Measurements from ENCODE around the gene SFXN5.

SFXN5 gene

DNA sequence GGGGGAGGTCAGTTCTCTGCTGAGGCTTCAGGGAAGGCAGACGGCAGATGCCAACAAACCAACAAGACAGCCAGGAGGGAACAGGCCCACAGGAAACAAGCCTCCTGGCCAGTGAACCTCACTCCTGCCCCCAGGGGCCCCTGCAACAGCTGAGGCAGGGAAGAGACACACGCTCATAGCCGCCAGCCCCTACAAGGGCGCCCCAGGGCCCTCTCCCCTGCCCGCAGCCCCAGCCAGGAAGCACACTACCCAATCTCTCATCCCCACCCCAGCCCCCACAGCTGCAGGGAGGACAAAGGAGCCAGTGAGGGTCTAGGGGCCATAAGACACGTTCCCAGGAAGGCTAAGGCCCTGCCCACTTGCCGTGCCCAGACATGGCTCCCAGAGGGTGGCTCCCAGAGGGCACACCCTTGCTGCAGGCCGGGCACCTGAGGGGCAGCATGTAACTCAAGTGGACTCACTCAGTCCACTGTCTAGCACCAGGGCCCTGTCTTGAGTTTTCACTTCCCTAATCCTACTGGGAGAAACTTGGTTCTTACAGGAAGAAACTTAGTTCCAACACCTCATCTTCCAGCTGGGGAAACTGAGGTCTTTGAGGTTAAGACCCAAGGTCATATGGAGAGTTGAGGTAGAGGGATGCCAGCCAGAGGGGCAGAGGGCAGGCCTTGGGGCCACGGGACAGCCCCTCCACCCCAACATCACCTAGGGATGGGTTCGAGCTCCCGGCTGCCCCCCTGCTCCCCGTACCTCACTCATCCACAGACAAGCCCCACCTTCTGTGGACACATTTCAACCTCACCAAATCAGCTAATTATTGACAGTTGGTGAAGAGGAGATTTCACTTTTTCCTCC is 116.9 kb downstream of the SFXN5 start:
- Histone ChIP-seq H3K4me3 (ENCODE audit: low read depth, low read length) (no peak overlapping the region), H3K4me1 (ENCODE audit: control insufficient read depth, insufficient read depth, low read length) (no peaks in the 10 kb centered on the region), H3K9me3 (ENCODE audit: control insufficient read depth, insufficient read depth, low read depth, low read length) (no peaks in the 10 kb centered on the region), H3K36me3 (ENCODE audit: control insufficient read depth in 2 of 2, insufficient read depth in 1 of 2, low read length in 2 of 2) (peaks cover 0 to 2% of the 10 kb centered on the region in 2 experiments; a peak in 1 of 3 replicates), H3K27ac (ENCODE audit: extremely low read depth, low read depth, low read length) (no peak overlapping the region)
- CTCF ChIA-PET: interaction anchor here (0.6 to 1.3 kb wide), 4 partner anchors 20 to 132 kb away, joined by 3 read pairs; no protein-coding TSS in a partner anchor
- POLR2A ChIA-PET: no interaction called here
- no peak for TF ChIP-seq ZNF610 (tag by site-specific recombination; IDR thresholded peaks at IDR 0.05; ENCODE audit: borderline replicate concordance)
- TF ChIP-seq YY2 (tag by site-specific recombination; IDR thresholded peaks at IDR 0.05): no peak
- no peak for TF ChIP-seq ZNF660 (tag by site-specific recombination; IDR thresholded peaks at IDR 0.05)
- TF ChIP-seq GLIS1 (tag by site-specific recombination; IDR thresholded peaks at IDR 0.05): no peak
- no peak for TF ChIP-seq ZNF626 (tag by site-specific recombination; IDR thresholded peaks at IDR 0.05)
- TF ChIP-seq, protein P1, sequence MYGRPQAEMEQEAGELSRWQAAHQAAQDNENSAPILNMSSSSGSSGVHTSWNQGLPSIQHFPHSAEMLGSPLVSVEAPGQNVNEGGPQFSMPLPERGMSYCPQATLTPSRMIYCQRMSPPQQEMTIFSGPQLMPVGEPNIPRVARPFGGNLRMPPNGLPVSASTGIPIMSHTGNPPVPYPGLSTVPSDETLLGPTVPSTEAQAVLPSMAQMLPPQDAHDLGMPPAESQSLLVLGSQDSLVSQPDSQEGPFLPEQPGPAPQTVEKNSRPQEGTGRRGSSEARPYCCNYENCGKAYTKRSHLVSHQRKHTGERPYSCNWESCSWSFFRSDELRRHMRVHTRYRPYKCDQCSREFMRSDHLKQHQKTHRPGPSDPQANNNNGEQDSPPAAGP (tag by site-specific recombination; IDR thresholded peaks at IDR 0.05): no peak
- TF ChIP-seq ZNF394 (tag by site-specific recombination; IDR thresholded peaks at IDR 0.05; ENCODE audit: borderline replicate concordance): no peak
- no peak for TF ChIP-seq ZNF391 (tag by site-specific recombination; IDR thresholded peaks at IDR 0.05; ENCODE audit: borderline replicate concordance, low read depth)
- TF ChIP-seq ZNF791 (tag by site-specific recombination; IDR thresholded peaks at IDR 0.05): no peak
- no peak for TF ChIP-seq ZNF501 (tag by site-specific recombination; IDR thresholded peaks at IDR 0.05)
- no peak for TF ChIP-seq ZSCAN16 (tag by site-specific recombination; IDR thresholded peaks at IDR 0.05)
- no peak for TF ChIP-seq ZNF629 (tag by site-specific recombination; IDR thresholded peaks at IDR 0.05)
- no peak for TF ChIP-seq IKZF3 (tag by site-specific recombination; IDR thresholded peaks at IDR 0.05)
- TF ChIP-seq BCL11A (tag by site-specific recombination; IDR thresholded peaks at IDR 0.05; ENCODE audit: low read depth): no peak
- TF ChIP-seq, protein P2, sequence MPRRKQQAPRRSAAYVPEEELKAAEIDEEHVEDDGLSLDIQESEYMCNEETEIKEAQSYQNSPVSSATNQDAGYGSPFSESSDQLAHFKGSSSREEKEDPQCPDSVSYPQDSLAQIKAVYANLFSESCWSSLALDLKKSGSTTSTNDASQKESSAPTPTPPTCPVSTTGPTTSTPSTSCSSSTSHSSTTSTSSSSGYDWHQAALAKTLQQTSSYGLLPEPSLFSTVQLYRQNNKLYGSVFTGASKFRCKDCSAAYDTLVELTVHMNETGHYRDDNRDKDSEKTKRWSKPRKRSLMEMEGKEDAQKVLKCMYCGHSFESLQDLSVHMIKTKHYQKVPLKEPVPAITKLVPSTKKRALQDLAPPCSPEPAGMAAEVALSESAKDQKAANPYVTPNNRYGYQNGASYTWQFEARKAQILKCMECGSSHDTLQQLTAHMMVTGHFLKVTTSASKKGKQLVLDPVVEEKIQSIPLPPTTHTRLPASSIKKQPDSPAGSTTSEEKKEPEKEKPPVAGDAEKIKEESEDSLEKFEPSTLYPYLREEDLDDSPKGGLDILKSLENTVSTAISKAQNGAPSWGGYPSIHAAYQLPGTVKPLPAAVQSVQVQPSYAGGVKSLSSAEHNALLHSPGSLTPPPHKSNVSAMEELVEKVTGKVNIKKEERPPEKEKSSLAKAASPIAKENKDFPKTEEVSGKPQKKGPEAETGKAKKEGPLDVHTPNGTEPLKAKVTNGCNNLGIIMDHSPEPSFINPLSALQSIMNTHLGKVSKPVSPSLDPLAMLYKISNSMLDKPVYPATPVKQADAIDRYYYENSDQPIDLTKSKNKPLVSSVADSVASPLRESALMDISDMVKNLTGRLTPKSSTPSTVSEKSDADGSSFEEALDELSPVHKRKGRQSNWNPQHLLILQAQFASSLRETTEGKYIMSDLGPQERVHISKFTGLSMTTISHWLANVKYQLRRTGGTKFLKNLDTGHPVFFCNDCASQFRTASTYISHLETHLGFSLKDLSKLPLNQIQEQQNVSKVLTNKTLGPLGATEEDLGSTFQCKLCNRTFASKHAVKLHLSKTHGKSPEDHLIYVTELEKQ (tag by site-specific recombination; IDR thresholded peaks at IDR 0.05; ENCODE audit: borderline replicate concordance): no peak
- no peak for TF ChIP-seq ZNF473 (tag by site-specific recombination; IDR thresholded peaks at IDR 0.05)

- TF ChIP-seq ZNF664 (tag by site-specific recombination; IDR thresholded peaks at IDR 0.05) (no peak), ZFP3 (tag by site-specific recombination; IDR thresholded peaks at IDR 0.05; ENCODE audit: low read depth) (no peak), ZNF121 (tag by site-specific recombination; IDR thresholded peaks at IDR 0.05) (no peak), PATZ1 (tag by site-specific recombination; IDR thresholded peaks at IDR 0.05) (no peak), ZNF239 (tag by site-specific recombination; IDR thresholded peaks at IDR 0.05) (no peak), ZNF677 (tag by site-specific recombination; IDR thresholded peaks at IDR 0.05) (no peak), PRDM4 (tag by site-specific recombination; IDR thresholded peaks at IDR 0.05) (no peak), ZNF138 (tag by site-specific recombination; IDR thresholded peaks at IDR 0.05; ENCODE audit: borderline replicate concordance) (no peak)
- TF ChIP-seq, protein P3, sequence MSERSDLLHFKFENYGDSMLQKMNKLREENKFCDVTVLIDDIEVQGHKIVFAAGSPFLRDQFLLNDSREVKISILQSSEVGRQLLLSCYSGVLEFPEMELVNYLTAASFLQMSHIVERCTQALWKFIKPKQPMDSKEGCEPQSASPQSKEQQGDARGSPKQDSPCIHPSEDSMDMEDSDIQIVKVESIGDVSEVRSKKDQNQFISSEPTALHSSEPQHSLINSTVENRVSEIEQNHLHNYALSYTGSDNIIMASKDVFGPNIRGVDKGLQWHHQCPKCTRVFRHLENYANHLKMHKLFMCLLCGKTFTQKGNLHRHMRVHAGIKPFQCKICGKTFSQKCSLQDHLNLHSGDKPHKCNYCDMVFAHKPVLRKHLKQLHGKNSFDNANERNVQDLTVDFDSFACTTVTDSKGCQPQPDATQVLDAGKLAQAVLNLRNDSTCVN (tag by site-specific recombination; optimal IDR thresholded peaks at IDR 0.05): no peak
- H3K36me3 ChIP-seq (ENCODE audit: control insufficient read depth in 2 of 2, insufficient read depth in 1 of 2, low read length in 2 of 2): peaks cover 0 to 2% of the 10 kb centered on the region in 2 experiments; a peak in 1 of 3 replicates
- H3K9me3 ChIP-seq (ENCODE audit: control insufficient read depth, insufficient read depth, low read depth, low read length): no peaks in the 10 kb centered on the region
- CTCF ChIA-PET: interaction anchor here (0.7 to 1.3 kb wide), 2 partner anchors 20 to 61 kb away, joined by 3 read pairs; no protein-coding TSS in a partner anchor
- H3K4me1 ChIP-seq (ENCODE audit: control insufficient read depth, insufficient read depth, low read length): no peaks in the 10 kb centered on the region
- no peak overlapping the region for H3K27ac ChIP-seq (ENCODE audit: extremely low read depth, low read depth, low read length)
- POLR2A ChIA-PET: no interaction called here
- no peak overlapping the region for H3K4me3 ChIP-seq (ENCODE audit: low read depth, low read length)
These were observed 117.5 kb downstream of the SFXN5 start for GRCh38 chr2:72953976-72954375.

All from HEK293 (cell line).